Fibroblast of skin of right quadriceps (primary cell): Measurements from ENCODE around the gene HYAL2.
"Not testable (repeated sequence)": the region's sequence is repeated elsewhere in the genome, so short reads cannot be mapped to it uniquely, and the experiment has no call there.

Source experiments
- DNase-seq: peaks from one replicate; pipeline ENCODE4 v3.0.0-alpha.2; 2013

HYAL2 gene

DNA sequence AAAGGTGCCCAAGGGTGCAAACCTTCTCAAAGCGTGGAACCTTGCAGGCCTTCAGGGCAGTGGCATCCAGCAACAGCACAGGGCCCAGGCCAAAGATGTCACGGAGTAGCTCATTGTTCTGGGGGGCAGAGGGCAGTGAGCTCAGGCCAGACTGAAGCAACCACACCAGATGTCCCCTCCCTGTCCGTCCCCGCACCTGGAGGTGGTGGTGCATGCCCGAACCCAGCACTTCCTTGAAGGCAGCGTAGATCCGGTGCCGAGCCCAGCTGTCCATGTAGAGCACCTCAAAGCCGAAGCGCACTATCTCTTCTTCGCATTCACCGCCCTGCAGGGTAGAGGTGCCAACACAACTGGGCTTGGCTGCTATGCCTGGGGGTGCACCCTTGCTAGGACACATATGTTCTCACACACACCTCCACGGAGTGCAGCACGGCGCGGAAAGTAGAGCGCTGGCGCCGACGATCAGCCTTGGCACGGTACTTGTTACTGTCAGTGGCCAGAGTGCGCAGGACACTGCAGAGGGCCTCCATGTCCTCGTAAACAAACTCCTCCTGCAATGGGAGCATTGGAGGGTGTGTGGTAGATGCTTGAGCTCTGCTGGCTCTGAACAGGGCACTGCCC, 34.0 kb downstream of the HYAL2 start:
- DNase-seq = no peak

DNA sequence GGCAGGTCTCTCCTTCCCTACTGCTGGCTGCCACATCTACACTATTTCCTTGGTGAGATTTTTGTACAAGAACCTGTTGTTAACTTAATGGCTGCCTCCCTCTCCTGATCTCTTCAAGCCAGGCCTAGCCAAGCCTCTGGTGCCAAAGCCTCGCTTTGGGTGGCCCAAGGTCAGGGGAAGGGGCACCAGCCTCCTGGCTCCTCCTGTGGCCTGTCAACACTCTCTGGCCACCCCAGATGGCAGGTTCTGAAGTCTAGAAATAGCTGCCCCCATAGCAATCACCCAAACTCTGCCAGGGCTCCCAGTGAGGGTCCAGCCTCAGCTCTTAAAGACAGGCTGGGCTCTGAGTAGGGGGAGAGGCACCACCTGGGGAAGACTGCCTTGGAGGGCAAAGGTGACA, 35.3 kb downstream of the HYAL2 start:
- DNase-seq = no peak

DNA sequence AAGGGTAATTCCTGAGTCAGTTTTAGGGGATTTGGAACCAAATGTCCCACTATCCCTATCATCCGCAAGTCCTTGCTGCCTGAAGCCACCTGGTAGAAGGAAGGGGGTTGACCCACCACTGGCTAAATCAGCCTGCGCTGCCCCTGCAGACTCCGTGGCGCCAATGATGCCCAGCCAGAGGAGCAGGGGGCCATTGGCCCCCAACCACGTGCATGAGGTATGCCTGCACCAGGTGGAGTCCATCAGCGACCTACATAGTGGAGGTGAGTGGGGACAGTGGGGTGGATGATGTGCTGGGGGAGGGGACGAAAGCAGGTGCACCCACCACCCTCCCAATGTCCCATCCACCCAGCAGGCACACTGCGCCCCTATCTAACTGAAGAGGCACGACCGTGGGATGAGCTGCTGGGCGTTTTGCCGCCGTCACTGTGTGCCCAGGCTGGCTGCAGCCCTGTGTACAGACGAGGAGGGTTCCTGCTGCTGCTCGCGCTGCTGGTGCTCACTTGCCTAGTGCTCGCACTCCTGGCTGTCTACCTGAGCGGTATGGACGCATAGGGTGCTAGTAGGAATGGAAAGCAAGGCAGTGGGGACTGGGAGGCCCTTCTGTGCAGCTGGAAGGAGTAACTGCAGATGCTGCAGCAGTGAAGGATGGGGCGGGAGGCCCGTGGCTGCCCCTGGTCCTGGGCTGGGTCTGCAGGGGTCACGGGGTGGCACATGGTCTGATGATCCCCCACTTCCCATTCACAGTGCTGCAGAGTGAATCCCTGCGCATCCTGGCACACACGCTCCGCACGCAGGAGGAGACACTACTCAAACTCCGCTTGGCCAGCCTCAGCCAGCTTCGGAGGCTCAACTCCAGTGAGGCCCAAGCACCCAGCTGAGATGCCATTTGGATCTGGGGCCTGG, 36.0 kb downstream of the HYAL2 start:
- no peak for DNase-seq

DNA sequence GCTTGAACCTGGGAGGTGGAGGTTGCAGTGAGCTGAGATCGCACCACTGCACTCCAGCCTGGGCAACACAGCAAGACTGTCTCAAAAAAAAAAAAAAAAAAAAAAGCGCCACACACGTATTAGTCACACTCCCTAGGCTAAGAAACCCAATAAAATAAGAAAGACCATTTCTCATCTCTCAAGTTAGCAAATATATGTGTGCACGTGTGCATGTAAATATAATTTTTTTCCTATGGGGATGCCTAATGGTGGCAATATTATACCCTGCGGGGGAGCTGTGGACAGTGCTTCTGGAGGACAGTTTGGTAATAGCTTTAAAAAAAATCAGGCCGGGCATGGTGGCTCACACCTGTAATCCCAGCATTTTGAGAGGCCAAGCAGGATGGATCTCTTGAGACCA, 38.4 kb downstream of the HYAL2 start:
- DNase-seq = not testable (repeated sequence)

DNA sequence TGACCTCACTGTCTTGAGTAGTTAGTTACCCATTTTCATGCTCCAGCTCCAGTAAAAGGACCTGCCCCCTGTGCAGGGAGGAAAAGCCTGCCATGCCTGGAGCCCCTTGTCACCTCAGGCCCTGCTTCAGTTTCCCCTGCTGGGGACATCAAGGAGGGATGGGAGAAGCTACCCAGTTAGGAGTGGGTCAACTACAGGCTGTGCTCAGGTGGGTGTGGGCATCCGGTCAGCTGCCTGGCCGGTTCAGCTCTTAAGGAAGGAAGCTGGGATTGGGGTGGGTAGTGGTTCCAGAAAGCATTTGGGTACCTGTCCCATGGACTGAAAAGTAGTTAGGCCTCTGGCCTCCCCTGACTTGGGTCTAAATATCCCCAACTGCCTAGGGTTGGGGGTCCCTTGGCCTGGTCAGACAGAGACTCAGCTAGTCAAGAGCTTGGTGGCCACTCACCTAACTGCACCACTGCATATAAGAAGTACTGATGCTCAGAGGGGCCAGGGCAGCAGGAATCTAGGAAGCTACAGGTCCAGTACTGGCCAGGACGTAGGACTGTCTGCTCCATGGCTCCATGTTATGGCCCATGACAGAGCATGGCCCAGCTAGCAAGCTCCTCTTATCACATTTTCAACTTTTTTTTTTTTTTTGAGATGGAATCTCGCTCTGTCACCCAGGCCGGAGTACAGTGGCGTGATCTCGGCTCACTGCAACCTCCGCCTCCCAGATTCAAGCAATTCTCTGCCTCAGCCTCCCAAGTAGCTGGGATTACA, 43.1 kb downstream of the HYAL2 start:
- no peak for DNase-seq

DNA sequence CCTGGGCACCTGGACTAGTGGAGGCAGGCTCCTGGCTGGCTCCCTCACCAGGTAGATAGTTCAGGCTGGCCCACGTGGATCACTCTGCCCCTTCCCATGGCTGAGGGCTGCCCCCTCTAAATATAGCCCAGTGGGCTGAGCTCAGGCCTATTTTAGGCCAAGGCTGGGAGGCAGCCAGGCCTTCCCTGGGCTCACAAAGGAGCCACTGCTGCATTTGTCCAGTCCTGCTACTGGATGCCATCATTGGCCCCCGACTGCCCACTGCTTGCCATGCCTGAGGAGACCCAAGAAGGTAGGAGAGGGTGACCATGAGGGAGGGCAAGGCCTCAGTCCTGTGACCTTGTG, 43.7 kb downstream of the HYAL2 start, which contains the start of gene LSMEM2:
TSS of gene LSMEM2 (plus strand) at position 208 of the 345 bp plus-strand sequence. CDS start at position 235, 27 bp downstream.
- DNase-seq = no peak

DNA sequence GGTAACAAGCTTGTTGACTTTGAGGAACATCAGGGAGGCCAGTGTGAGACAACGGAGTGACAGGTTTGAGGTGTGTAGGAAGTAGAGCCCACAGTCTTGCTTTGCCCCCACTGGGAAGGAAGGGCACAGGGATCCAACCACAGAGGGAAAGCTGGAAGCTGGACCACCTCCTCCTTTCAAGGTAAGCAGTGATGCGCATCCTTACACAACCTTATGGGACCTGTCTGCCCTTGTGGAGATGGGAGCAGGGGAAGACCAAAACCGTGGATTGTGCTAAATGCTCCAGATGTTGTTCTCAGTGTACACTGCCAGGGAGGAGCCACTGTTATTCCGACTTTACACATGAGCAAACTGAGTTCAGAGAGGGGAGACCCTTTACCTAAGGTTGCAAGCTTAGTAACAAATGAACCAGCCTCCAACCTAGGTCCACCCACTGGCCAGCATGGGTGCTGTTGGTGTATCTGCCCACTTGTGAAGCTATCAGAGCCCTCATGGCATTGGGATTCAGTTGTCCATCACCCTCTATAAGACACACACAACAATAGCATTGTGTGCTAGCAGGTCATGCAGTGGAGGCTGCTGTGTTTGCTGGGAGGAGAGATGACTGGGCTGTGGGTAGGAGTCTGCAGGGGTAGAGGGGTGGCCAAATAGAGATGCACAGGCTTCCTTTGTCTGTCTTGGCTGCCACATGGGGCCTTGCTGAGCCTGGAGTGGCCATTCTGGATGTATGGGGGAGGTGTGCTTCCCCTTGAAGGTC, 44.2 kb downstream of the HYAL2 start:
- no peak for DNase-seq

DNA sequence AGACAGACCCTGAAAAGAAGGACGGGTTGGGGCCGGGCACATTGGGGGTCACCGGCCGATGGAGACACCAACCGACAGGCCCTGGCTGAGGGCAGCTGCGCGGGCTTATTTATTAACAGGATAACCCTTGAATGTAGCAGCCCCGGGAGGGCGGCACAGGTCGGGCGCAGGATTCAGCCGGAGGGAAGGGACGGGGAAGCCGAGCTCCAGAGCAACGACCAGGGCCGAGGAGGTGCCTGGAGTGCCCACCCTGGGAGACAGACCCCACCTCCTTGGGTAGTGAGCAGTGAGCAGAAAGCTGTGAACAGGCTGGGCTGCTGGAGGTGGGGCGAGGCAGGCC, 45.8 kb downstream of the HYAL2 start:
- no peak for DNase-seq

DNA sequence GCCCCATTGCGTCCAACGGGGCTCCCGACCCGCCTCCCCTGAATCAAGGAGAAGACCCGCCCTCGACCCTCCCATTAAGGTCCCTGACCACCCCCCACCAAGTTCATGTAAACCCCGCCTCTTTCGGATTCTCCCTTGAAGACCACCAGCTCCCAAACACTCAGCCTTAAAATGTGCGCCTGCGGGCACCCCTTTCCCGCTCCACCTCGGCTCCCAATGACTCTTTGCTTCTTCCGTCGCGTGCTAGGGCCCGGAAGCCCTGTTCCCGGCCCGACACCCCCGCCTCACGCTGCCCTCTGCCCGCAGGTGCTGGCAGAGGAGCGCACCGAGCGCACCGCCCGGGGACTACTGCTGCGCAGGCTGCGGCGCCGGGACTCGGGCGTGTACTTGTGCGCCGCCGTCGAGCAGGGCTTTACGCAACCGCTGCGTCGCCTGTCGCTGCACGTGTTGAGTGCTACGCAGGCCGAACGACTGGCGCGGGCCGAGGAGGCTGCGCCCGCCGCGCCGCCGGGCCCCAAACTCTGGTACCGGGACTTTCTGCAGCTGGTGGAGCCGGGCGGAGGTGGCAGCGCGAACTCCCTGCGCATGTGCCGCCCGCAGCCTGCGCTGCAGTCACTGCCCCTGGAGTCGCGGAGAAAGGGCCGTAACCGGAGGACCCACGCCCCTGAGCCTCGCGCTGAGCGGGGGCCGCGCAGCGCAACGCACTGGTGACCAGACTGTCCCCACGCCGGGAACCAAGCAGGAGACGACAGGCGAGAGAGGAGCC, 46.4 kb downstream of the HYAL2 start:
- no peak for DNase-seq

DNA sequence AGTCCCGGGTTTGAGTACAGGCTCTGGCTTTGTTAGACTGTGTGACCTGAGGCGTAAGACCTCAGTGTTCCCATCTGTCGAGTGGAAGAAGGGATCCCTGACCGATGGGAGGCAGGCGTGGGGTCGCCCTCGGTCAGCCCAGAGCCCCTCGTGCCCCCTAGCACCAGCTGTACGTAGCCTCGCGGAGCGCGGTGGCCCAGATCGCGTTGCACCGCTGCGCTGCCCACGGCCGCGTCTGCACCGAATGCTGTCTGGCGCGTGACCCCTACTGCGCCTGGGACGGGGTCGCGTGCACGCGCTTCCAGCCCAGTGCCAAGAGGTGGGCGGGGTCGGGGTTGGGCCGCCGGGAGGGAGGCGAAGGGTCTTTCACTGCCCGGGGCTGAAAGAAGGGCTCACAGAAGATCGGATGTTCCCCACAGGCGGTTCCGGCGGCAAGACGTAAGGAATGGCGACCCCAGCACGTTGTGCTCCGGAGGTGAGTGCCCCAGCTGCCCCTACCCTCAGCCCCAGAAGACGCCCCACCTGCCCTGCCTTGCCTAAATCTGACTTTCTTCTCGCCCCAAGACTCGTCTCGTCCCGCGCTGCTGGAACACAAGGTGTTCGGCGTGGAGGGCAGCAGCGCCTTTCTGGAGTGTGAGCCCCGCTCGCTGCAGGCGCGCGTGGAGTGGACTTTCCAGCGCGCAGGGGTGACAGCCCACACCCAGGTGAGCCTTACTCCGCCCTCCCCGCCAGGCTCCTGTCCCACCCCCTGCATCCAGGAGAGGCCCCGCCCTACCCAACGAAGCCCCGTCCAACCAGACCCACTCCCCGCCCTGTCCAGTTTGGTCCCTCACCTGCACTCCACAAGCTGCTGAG, 47.2 kb downstream of the HYAL2 start:
- no peak for DNase-seq

DNA sequence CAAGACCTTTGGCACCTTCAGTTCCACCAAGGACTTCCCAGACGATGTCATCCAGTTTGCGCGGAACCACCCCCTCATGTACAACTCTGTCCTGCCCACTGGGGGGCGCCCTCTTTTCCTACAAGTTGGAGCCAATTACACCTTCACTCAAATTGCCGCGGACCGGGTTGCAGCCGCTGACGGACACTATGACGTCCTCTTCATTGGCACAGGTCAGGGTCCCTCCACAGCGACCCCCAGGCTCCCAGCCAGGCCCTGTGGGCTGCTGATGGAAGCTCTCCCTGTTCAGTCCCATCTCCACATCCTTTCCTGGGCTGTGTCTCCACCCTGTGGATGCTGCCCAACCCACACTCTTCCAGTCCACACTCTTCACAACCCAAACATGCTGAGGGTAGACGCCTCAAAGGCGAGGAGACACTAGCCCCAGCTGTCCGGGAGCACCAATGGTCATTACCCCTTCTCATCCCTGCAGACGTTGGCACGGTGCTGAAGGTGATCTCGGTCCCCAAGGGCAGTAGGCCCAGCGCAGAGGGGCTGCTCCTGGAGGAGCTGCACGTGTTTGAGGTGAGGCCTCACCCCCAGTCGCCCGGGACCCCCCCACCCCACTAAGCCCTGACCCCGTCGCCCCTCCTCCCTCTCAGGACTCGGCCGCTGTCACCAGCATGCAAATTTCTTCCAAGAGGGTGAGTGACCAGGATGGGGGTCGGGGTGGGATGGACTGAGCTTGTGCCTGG, 48.0 kb downstream of the HYAL2 start:
- DNase-seq = peak; percentile 40

DNA sequence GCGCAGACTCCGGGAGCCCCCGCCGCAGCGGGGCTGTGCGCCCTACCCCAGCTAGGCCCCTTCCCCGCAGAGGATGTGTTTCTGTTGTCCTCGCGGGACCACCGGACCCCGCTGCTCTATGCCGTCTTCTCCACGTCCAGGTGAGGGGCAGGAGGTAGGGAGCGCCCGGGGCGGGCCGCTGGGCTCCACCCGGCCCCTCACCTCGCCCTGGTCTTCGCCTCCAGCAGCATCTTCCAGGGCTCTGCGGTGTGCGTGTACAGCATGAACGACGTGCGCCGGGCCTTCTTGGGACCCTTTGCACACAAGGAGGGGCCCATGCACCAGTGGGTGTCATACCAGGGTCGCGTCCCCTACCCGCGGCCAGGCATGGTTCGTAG, 48.9 kb downstream of the HYAL2 start:
- no peak for DNase-seq

DNA sequence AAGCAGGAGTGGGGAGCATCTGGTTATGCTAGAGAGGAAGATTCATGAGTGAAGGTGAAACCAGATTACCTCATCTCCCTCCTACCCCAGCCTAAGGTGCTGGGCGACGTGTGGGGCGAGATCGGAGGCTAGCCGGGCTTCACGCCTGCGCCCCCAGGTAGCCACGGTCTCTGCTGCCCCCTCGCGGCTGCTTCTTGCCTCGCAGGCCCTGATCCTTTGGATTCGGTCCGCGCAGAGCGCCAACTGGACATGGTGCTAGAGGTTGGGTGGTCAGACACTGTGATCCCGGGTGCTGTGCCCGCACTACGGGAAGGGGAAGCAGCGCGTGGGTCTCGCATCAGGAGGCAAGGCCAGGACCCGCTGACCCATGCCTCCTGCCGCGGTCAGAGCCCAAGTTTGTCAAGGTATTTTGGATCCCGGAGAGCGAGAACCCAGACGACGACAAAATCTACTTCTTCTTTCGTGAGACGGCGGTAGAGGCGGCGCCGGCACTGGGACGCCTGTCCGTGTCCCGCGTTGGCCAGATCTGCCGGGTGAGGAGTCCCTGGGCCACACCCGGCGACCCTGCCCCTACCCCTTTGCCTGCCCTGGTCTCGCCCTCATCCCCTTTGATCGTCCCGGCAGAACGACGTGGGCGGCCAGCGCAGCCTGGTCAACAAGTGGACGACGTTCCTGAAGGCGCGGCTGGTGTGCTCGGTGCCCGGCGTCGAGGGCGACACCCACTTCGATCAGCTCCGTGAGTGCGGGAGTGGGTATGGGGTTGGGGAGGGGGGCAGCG, 49.4 kb downstream of the HYAL2 start:
- DNase-seq = peak; percentile 60

DNA sequence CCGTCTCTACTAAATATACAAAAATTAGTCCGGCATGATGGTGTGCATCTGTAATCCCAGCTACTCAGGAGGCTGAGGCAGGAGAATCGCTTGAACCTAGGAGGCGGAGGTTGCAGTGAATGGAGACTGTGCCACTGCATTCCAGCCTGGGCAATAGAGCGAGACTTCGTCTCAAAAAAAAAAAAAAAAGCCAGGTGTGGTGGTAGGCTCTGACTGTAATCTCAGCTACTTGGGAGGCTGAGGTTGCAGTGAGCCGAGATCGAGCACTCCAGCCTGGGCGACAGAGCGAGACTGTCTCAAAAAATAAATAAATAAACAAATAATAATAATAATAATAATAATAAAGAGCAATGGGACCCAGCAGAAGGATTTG, 50.0 kb downstream of the HYAL2 start:
- DNase-seq = not testable (repeated sequence)

DNA sequence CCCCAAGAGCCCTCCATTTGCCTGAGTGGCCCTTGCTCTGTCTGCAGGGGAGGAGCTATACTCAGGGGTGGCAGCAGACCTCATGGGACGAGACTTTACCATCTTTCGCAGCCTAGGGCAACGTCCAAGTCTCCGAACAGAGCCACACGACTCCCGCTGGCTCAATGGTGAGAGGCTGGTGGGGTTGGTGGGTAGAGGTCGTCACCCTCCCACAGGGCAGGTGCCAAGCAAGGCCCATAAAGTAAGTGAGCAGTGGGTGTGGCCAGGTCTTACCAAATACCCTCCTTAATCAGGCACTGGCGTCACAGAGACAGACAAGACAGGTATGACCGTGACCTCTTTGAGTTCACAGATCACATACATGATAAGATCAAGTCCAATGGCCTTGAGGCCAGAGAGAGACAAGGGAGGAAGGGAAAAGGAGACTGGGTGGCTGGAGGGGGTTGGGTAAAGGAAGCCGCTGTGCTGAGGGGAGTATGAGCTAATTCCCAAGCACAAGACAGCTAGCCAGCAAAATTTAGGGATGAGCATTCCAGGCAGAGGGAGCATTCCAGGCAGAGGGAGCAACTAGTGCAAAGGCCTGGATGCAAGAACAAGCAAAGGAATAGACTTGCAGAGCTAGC, 51.1 kb downstream of the HYAL2 start:
- DNase-seq = no peak

DNA sequence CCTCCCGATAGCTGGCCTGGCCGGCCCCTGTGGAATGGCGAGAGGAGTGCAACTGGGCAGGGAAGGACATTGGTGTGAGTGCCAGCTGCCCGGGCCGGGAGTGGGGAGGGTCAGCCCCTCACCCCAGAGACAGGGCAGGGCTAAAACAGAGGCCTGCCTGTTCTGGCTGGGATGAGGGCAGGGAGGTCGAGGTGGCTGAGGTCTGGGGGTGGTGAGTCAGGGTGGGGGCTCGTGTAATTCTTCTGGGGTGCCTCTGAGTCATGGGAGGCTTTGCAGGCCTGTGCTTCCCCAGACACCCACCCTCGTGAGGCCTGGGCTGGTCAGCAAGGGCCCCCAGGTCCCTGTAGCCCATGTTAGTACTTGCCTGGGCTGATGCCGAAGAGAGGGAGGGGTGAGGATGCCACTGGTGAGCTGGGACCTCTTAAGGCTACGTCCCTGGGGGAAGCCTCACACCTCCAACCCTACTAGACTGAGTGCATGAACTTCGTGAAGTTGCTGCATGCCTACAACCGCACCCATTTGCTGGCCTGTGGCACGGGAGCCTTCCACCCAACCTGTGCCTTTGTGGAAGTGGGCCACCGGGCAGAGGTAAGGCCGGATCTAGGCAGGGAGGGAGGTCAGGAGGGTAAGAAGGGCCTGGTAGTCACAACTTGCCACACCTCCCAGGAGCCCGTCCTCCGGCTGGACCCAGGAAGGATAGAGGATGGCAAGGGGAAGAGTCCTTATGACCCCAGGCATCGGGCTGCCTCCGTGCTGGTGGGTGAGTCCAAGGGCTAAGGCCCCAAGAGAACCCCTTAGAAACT, 51.9 kb downstream of the HYAL2 start:
- no peak for DNase-seq

DNA sequence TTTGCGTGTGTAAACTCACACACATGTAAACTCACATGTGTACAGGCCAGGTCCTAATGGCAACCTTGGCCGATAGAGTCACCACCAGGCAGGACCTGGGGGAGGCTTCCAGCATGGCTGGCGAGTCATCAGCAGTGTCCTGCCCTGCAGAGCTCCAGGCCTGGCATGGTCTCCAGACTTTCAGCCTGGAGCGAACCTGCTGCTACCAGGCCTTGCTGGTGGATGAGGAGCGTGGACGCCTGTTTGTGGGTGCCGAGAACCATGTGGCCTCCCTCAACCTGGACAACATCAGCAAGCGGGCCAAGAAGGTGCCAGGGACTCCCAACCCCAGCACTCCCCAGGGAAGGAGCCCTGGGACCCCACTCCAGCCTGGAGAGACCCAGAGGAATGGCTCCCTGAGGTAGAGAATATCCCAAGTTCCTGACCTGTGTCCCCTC, 52.5 kb downstream of the HYAL2 start:
- no peak for DNase-seq

DNA sequence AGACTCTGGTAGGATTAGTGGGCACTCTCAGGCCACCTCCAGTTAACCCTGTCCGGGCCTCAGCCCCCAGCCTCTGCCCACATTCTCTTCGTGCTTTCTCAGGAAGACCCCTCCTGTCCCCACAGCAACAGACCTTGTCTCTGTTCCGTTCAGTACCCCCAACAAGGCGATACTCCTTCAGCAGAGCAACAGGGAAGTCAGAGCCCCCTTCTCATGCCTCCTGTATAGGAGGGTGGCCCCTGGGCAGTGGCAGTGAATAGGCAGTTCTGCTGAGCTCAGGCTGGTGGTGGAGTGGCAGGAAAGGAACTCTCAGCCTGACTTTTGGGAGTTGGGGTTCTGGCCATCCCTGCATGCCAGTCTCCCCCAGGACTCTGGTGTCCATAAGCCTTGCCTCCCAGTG, 53.1 kb downstream of the HYAL2 start:
- DNase-seq = no peak
